Measurements from ENCODE around the gene DONSON.

The DONSON gene

GRCh38 chr21:33546086-33546485 lies 42.4 kb downstream of the DONSON start:
- Histone ChIP-seq H3K27me3 (ENCODE audit: insufficient read depth, poor library complexity, severe bottlenecking) (no peaks in the 10 kb centered on the region), H3K4me3 (ENCODE audit: severe bottlenecking) (no peak overlapping the region), H3K9me3 (ENCODE audit: severe bottlenecking) (no peaks in the 10 kb centered on the region), H3K27ac (ENCODE audit: poor library complexity, severe bottlenecking) (no peak overlapping the region), H3K4me1 (ENCODE audit: insufficient read depth, poor library complexity, severe bottlenecking) (peaks cover 18% of the 10 kb centered on the region), H3K36me3 (ENCODE audit: low read depth) (peaks cover 80% of the 10 kb centered on the region)
- ATAC-seq (ENCODE audit: low read depth), result no peak
- no peak for TF ChIP-seq CTCF (IDR thresholded peaks at IDR 0.05; ENCODE audit: poor library complexity, severe bottlenecking)
- DNase-seq (ENCODE audit: low spot score), result no peak

GRCh38 chr21:33544451-33545195 lies 43.9 kb downstream of the DONSON start:
- Histone ChIP-seq H3K36me3 (ENCODE audit: low read depth) (peaks cover 79% of the 10 kb centered on the region), H3K4me3 (ENCODE audit: severe bottlenecking) (peak overlapping the region; percentile 67)
- DNase-seq (ENCODE audit: low spot score), result no peak

GRCh38 chr21:33543505-33544129 lies 44.9 kb downstream of the DONSON start:
- peak; percentile 10; the same call in 1 of the 3 replicates for ATAC-seq (ENCODE audit: low read depth)
- no peak for DNase-seq (ENCODE audit: low spot score)
- H3K4me1 ChIP-seq (ENCODE audit: insufficient read depth, poor library complexity, severe bottlenecking), result peaks cover 29% of the 10 kb centered on the region
- H3K4me3 ChIP-seq (ENCODE audit: severe bottlenecking), result peak overlapping the region; percentile 67
- peak overlapping the region; percentile 89 for H3K27ac ChIP-seq (ENCODE audit: poor library complexity, severe bottlenecking)
- H3K9me3 ChIP-seq (ENCODE audit: severe bottlenecking), result no peaks in the 10 kb centered on the region
- H3K36me3 ChIP-seq (ENCODE audit: low read depth), result peaks cover 79% of the 10 kb centered on the region
- no peak for TF ChIP-seq CTCF (IDR thresholded peaks at IDR 0.05; ENCODE audit: poor library complexity, severe bottlenecking)
- no peaks in the 10 kb centered on the region for H3K27me3 ChIP-seq (ENCODE audit: insufficient read depth, poor library complexity, severe bottlenecking)

More at GRCh38 chr21:33544451-33545195, 43.9 kb downstream of the DONSON start:
- no peaks in the 10 kb centered on the region for H3K9me3 ChIP-seq (ENCODE audit: severe bottlenecking)
- H3K4me1 ChIP-seq (ENCODE audit: insufficient read depth, poor library complexity, severe bottlenecking), result peaks cover 29% of the 10 kb centered on the region
- no peak overlapping the region for H3K27ac ChIP-seq (ENCODE audit: poor library complexity, severe bottlenecking)
- no peaks in the 10 kb centered on the region for H3K27me3 ChIP-seq (ENCODE audit: insufficient read depth, poor library complexity, severe bottlenecking)
- no peak for TF ChIP-seq CTCF (IDR thresholded peaks at IDR 0.05; ENCODE audit: poor library complexity, severe bottlenecking)
- ATAC-seq (ENCODE audit: low read depth), result no peak

- TF ChIP-seq CTCF (IDR thresholded peaks at IDR 0.05; ENCODE audit: poor library complexity, severe bottlenecking), result no peak
- Histone ChIP-seq H3K27ac (ENCODE audit: poor library complexity, severe bottlenecking) (peak within 1 kb of the TSS; percentile 89), H3K36me3 (ENCODE audit: low read depth) (peaks cover 79% of the 10 kb centered on the region), H3K4me3 (ENCODE audit: severe bottlenecking) (peak within 1 kb of the TSS; percentile 67), H3K27me3 (ENCODE audit: insufficient read depth, poor library complexity, severe bottlenecking) (no peaks in the 10 kb centered on the region), H3K4me1 (ENCODE audit: insufficient read depth, poor library complexity, severe bottlenecking) (peaks cover 29% of the 10 kb centered on the region), H3K9me3 (ENCODE audit: severe bottlenecking) (no peaks in the 10 kb centered on the region)
- peak; percentile 99 for DNase-seq (ENCODE audit: low spot score)
- ATAC-seq (ENCODE audit: low read depth), result peak; percentile 97
Measured at GRCh38 chr21:33542640-33543504, 45.6 kb downstream of the DONSON start, which contains the start of gene SON. TSS of gene SON (plus strand) at chr21:33543038. CDS start at chr21:33543093, 55 bp downstream.

Data from RWPE2 (cell line).